GM10248 (cell line): ENCODE data around the gene RBBP8.

Source experiments
- CTCF ChIA-PET: fragments of 300-600 bp; sonication (Branson Sonifier 250); formaldehyde crosslinking; extraction: SDS; loops from one replicate; lab custom pipeline; 2021; ENCODE audit warnings: antibody characterized with exemption; lab: Yijun Ruan, JAX
- POLR2A ChIA-PET: fragments of 350-650 bp; sonication (Branson Sonifier 250); formaldehyde crosslinking; extraction: SDS; loops from one replicate; lab custom pipeline; 2020; ENCODE audit warnings: antibody characterized with exemption; lab: Yijun Ruan, JAX
- DNase-seq: peaks from one replicate; pipeline ENCODE4 v3.0.0; 2012; ENCODE audit errors: extremely low spot score
- CTCF ChIP-seq: IDR thresholded peaks from 2 replicates; pipeline ENCODE4 v1.5.1; 2012; ENCODE audit warnings: mild to moderate bottlenecking, low read depth; ENCODE audit errors: extremely low read depth, missing control alignments, control extremely low read depth

The RBBP8 gene

GRCh38 chr18:22987547-22988189 lies 54.5 kb downstream of the RBBP8 start:
- DNase-seq, result no peak
- no peak for TF ChIP-seq CTCF
- CTCF ChIA-PET, result interaction anchor here (0.6 to 1.5 kb wide), 4 partner anchors 174 to 424 kb away, joined by 3 to 4 read pairs (median 4); no protein-coding TSS in a partner anchor
- POLR2A ChIA-PET, result no interaction called here

GRCh38 chr18:22988208-22988607 lies 55.1 kb downstream of the RBBP8 start:
- TF ChIP-seq CTCF, result no peak
- CTCF ChIA-PET, result interaction anchor here (0.8 kb wide), 1 partner anchor 37 kb away, joined by 3 read pairs; no protein-coding TSS in a partner anchor
- POLR2A ChIA-PET, result no interaction called here
- peak; percentile 22 for DNase-seq

- POLR2A ChIA-PET, result no interaction called here
- no peak for TF ChIP-seq CTCF
- CTCF ChIA-PET, result interaction anchor here (1.5 to 2.1 kb wide), 2 partner anchors 14 to 20 kb away, joined by 7 to 9 read pairs; no protein-coding TSS in a partner anchor
Measured at GRCh38 chr18:22998344-22998743, 65.2 kb downstream of the RBBP8 start.

GRCh38 chr18:22999212-22999611 lies 66.1 kb downstream of the RBBP8 start:
- ChIA-PET POLR2A (no interaction called here), CTCF (no interaction called here)
- TF ChIP-seq CTCF, result no peak
- DNase-seq, result no peak

More at GRCh38 chr18:22998344-22998743, 65.2 kb downstream of the RBBP8 start:
- DNase-seq, result no peak

GRCh38 chr18:22999647-23000046 lies 66.5 kb downstream of the RBBP8 start:
- ChIA-PET POLR2A (no interaction called here), CTCF (no interaction called here)
- no peak for TF ChIP-seq CTCF
- DNase-seq, result no peak

GRCh38 chr18:23003289-23003688 lies 70.2 kb downstream of the RBBP8 start:
- DNase-seq, result no peak
- POLR2A ChIA-PET, result no interaction called here
- CTCF ChIA-PET, result interaction anchor here (0.8 to 2.1 kb wide), 5 partner anchors 11 to 205 kb away, joined by 3 to 7 read pairs (median 4); no protein-coding TSS in a partner anchor
- TF ChIP-seq CTCF, result no peak
